HG03045 (cell line): ENCODE measurements around the gene CHN2.
"Not testable (repeated sequence)": the region's sequence is repeated elsewhere in the genome, so short reads cannot be mapped to it uniquely, and the experiment has no call there.

Experiments used
- ATAC-seq: cut with Tn5 transposase; IDR thresholded peaks from one replicate; pipeline ENCODE4 v1.9.1; 2021; ENCODE audit warnings: mild to moderate bottlenecking, moderate library complexity; ENCODE audit not compliant: unreplicated experiment

The CHN2 gene

DNA sequence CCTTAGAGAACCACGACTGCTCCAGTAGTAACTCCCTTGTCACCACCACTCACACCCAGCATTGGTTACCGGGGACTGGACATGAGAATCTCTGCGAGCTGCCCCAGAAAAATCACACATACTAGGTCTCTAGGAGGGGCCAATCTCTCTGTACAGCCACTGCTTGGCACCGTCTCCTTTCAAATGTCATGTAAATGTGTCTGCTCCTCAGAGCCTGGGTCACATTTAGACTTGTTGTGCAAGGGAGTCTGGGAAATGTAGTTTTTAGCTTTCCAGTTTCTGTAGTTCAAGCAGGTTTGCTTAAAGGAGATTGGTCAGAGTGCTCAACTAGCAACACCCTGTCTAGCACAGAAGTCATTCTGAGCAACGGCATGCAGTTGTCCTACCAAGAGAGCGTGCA, 60.0 kb downstream of the CHN2 start:
- no peak for ATAC-seq

GRCh38 chr7:29255199-29255878, 60.8 kb downstream of the CHN2 start:
- ATAC-seq, result no peak

DNA sequence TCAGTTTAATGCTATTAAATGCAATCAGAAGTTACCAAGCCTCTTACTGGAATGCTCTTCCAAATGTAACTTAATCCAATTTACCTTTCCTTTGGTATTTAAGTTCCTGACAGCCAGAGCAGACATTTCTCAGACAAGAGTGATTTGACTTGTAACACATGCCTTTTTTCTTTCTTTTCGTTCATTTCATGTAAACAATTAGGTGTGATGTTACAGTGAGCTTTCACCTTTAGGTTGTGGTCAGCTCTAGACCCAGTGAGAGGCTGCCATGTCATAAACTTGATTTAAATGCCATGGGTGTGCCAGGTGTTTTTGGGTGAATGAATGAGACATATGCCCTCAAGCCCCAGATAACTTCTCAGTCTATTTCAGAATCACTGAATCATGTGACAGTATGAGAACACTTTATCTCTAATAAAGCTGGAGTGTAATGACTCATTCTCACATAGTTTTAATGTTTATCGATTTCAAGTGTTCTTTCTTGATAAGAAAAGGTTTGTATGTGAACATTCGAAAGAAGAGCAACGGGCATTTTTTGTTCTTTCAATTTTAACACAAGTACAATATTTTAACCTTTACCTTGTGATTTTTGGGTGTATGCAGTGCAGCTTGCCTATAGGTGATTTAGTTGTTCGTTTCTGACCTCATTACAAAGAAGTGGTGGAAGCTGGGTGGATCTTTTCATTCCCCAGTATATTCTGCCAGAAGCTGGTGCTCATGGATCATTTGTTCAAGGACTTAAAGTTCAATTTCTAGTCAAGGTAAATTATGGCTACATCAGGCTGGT, 61.5 kb downstream of the CHN2 start:
- no peak for ATAC-seq

DNA sequence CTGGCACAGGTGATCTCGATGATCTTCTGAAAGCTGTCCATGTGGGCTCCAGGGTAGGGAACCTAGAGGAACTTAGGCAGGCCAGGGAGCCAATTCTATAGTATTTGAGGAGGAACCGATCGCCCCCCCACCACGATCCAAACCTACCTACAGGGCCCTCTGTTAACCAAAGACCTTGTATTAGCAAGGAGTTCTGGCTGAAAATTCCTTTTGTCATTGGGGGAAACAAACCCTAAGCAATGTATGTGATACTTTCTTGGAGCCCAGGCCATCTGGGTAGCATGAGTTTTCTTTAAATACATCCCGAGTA, 62.1 kb downstream of the CHN2 start:
- ATAC-seq, result no peak

GRCh38 chr7:29258951-29259350, 64.4 kb downstream of the CHN2 start:
- ATAC-seq, result no peak

DNA sequence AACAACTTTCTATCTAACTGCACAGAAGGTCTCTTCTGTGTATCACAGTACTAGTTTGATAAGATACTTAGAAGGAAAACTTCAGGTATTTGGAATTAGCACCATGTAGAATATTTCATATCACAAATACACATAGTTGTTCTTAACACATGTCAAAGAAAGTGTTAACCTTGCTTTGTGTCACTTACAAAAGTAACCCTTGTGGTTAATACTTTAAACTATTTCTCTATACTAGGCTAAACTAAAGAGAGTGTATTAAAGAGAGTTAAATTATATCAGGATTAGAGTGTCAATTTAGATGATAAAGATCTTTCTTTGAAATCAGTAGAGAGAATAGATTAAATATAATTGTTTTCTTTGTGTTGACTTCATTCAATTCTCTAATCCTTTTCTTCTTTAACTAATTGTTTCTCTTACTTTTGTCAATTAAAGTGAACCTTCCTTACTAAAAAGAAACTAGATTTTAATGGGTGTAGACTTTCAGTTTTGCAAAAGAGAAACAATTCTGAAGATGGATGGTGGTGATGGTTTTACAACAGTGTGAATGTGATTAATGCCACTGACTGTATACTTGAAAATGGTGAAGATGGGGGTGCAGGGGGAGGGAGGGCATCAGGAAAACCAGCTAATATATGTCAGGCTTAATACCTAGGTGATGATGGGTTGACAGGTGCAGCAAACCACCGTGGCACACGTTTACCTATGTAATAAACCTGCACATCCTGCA, 67.8 kb downstream of the CHN2 start:
- no peak for ATAC-seq

DNA sequence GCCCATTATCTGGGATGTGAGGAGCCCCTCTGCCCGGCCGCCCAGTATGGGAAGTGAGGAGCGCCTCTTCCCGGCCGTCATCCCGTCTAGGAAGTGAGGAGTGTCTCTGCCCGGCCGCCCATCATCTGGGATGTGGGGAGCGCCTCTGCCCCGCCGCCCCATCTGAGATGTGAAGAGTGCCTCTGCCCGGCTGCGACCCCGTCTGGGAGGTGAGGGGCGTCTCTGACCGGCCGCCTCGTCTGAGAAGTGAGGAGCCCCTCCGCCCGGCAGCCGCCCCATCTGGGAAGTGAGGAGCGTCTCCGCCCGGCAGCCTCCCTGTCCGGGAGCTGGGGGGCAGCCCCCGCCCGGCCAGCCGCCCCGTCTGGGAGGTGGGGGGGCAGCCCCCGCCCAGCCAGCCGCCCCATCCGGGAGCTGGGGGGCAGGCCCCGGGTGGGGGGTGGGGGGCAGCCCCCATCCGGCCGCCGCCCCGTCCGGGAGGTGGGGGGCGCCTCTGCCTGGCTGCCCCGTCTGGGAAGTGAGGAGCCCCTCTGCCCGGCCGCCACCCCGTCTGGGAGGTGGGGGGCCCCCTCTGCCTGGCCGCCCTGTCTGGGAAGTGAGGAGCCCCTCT, 69.1 kb downstream of the CHN2 start:
- ATAC-seq, result not testable (repeated sequence)

DNA sequence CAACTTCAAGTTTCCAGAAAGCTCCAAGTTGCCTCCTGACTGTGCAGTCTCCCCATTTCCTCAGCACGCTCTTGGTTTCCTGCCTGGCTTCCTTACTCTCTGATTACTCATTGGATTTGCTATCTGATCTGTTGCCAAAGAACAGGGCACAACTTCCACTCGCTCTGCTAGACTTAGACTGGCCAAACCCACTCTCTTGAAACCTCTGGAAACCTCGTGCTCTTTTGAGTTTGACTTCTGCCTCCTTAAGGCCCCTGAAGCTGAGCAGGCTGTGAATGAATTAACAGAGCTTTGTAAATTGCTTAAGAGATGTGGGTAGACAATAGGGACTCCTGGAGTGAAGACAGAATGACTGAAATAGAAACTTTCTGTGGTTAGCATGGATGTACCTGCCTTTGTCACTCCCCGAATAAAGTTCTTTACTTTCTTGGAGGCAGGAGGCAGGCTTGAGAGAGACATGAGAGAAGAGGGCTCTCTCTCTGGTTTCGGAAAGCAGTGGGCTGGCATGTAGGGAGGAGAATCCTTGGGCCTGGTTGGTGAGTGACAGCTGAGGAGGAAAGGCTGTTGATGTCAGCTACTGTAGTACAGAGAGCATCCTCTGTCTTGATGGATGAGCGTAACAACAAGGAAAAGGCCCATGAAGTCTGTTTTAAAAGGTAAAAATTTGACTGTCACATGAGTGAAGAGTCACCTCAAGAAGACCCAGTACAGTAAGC, 70.8 kb downstream of the CHN2 start:
- no peak for ATAC-seq

DNA sequence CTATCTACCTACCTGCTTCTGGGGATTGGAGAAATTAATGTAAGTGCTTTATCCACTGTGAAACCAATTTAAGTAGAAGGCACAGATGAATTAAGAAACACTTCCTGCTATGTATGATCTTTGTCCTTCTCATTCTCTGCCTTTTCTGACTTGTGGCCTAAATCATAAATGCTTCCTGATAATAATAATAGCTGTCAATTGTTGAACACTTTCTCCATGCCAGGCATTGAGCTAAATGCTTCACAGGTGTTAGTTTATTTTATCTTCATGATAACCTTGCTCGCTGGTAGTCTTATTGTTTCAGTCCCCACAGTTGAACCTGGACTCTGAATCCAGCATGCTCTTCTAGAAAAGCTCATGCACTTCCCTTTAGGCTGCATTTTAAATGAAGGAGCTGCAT, 75.4 kb downstream of the CHN2 start:
- no peak for ATAC-seq

- no peak for ATAC-seq
These were observed 76.2 kb downstream of the CHN2 start for GRCh38 chr7:29270594-29271318.

- ATAC-seq, result no peak
These were observed 76.7 kb downstream of the CHN2 start for GRCh38 chr7:29271319-29271658.

DNA sequence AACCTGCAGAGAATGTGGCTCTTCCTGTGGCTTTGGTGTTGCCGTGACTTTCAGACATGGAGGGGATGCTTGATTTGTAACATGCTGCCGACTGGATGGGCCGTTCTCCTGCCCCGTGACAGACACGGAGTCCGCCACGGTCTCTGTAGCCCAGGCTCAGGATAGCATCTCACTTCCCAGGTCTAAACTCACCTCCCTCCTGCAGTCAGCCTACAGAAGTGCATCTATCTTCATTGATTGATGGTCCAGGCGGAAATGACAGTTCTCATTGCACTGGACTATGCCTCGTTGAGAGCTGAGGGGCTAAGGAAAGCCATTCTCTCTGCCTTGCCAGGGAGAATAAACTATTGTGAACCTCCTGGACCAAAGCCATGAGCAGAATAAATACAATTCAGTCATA, 77.5 kb downstream of the CHN2 start:
- ATAC-seq, result no peak

DNA sequence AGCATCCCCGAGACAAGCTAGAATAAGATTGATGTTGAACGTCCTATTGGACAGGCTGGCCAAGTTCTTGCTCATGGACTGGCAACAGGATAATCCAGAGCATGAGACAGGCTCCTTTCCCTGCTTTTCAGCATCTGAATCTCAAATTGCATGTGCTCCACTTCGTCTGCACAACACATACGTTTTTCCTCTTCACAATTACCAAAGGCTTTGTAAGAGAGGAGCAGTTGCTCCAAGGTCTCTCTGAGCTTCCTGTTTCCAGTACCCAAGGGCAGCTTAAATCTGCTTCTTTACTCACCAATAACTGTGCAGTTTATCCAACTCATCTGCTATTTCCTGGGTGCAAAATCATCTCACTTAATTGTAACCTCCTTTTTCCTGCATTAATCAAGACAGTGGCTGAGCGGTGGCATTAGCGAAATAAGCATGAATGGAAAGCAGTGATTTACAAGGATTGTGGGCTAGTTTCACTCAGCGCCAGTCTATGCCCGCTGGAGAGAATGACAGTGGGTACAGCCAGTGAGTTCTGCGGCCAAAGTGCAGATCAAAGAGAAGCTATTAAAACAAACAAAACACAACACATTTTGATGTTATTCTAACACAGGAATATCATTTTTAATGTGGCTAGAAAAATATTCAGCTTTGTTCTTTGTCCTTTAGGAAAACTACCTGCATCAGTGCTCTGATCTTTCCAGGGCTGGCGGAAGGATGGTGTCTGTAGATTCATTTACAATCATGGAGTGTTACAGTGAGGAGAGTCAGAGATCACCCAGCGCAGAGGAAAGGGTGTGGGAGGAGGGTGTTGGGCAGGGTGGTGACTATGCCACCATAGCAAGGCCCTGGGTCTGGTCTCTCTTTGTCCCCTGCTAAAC, 79.8 kb downstream of the CHN2 start:
- ATAC-seq, result no peak

GRCh38 chr7:29275018-29275318, 80.4 kb downstream of the CHN2 start:
- no peak for ATAC-seq

- no peak for ATAC-seq
These were observed 80.9 kb downstream of the CHN2 start for GRCh38 chr7:29275493-29275892.

DNA sequence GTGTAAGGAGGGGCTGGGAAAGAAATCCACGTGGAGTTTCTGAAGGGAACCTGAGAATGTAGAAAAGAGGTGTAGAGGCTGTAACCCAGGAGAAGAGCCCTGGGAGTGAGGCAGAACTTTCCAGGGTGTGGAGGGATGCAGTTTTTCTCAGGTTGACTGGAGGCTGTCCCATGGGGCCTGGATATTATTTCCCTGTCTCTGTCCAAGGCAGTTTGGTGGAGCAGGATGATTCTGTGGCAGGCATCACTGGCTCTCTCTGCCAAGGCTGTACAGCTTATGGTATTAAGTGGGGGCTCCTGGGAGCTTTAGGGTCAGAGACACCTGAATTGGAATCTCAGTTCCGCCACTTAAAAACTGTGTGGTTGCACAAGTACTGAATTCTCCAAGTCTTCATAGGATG, 81.6 kb downstream of the CHN2 start:
- ATAC-seq, result no peak

- ATAC-seq, result no peak
These were observed 82.2 kb downstream of the CHN2 start for GRCh38 chr7:29276806-29277205.

DNA sequence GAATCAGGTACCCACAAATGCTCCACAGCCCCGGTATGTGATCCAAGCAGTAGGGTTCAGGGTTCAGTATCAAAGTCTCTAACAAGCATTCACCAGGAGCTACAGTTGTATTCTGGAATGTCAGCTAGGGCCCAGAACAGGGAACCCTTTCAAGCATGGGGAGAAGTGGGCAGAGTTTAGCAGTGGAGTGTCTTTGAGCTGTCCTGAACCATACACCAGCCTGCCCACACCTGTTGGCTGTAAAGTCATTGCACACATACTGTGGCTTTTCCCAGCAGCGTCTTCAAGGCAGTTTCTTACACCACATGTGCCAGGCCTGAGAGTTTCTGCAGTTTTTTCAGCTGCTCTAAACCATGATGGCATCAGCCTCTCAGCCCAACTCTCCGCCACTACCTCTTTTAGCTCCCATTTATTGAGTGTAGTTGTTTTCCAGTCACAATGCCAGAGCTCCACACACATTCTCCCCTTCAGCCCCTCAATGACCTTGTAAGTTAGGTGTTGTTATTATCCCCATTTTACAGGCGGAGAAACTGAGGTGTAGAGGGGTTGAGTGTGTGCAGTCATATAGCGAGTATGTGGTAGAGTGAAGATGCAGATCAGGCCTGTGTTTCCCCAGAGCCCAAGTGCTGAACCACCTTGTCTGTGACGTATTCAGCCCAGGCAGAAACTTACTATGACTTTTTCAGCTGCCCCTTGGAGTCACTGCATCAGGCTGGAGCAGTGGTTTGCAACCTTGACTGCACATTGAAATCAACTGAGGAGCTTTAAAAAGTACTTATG, 83.1 kb downstream of the CHN2 start:
- no peak for ATAC-seq
